NCI-H146 treated with DMSO at 0.1 percent for 48 hours (cell line): Measurements from ENCODE around the gene NAPSA.
"Not testable (repeated sequence)": the region's sequence is repeated elsewhere in the genome, so short reads cannot be mapped to it uniquely, and the experiment has no call there.

Experiments used
- DNase-seq: peaks from one replicate; lab custom pipeline; 2025; ENCODE audit not compliant: unreplicated experiment; lab: John Stamatoyannopoulos, UW

NAPSA gene

GRCh38 chr19:50365434-50366306 lies at the start of gene NAPSA:
Gene NAPSA (minus strand): TSS chr19:50365639. CDS start chr19:50365621, 18 bp downstream.
- no peak for DNase-seq

GRCh38 chr19:50413531-50413930 lies 48.1 kb upstream of the NAPSA start:
- DNase-seq: no peak

GRCh38 chr19:50413096-50413495 lies 47.7 kb upstream of the NAPSA start:
- DNase-seq: no peak

DNA sequence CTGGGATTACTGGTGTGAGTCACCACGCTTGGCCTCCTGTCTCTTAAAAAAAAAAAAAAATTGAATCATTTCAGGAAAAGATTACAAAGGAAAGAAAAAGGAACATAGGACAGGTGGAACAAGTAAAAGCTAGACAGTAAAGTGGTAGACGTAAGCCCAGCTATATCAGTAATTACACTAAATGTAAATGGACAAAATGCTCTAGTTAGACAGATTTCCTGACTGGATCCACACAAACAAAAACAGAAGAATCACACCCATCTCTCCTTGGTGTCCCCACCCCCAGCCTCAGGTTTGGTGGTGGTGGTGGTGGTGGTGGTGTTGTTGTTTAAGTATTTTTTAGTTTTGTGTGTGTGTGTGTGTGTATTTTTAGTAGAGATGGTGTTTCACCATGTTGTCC lies 47.0 kb upstream of the NAPSA start:
- DNase-seq: no peak

- DNase-seq: no peak
Observed at GRCh38 chr19:50410109-50410508, 44.7 kb upstream of the NAPSA start.

DNA sequence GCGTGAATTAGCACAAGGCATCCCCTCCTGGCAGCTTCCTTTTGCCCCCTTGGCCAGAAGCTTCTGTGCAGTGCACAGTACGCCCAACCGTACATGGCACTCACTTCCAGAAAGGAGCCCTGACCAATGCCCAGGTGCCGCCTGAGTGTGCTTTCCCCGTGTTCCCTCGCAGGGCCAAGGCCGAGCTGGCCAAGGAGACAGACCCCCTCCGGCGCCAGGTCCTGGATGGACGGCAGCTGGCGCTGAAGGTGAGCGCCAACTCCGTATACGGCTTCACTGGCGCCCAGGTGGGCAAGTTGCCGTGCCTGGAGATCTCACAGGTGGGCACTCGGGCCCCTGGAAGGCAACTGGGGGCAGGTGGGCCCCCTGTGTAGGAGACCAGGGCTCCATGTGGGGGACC lies 43.9 kb upstream of the NAPSA start:
- DNase-seq: no peak

GRCh38 chr19:50406829-50407228 lies 41.4 kb upstream of the NAPSA start:
- no peak for DNase-seq

DNA sequence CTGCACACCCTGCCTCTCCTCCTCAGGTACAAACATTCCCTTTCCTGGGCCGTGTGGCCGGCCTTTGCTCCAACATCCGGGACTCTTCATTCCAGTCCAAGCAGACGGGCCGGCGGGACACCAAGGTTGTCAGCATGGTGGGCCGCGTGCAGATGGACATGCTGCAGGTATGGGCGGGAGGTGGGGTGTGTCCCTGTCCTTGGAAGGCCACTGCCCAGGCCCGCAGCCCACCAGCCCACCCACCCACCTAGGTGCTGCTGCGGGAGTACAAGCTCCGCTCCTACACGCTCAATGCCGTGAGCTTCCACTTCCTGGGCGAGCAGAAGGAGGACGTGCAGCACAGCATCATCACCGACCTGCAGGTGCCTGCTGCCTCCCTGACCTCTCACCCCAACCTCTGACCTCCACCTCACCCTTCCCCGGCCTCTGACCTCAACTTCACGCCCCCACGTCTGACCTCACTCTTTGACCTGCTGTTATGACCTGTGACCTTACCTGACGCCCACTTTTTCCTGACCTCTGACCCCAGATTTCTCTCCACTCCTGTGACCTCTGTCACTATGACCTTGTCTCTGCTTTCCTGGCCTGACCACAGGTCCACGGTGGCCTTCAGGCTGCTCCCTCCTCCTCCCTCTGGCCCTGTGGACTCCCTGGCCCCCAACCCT lies 40.8 kb upstream of the NAPSA start:
- DNase-seq: no peak

DNA sequence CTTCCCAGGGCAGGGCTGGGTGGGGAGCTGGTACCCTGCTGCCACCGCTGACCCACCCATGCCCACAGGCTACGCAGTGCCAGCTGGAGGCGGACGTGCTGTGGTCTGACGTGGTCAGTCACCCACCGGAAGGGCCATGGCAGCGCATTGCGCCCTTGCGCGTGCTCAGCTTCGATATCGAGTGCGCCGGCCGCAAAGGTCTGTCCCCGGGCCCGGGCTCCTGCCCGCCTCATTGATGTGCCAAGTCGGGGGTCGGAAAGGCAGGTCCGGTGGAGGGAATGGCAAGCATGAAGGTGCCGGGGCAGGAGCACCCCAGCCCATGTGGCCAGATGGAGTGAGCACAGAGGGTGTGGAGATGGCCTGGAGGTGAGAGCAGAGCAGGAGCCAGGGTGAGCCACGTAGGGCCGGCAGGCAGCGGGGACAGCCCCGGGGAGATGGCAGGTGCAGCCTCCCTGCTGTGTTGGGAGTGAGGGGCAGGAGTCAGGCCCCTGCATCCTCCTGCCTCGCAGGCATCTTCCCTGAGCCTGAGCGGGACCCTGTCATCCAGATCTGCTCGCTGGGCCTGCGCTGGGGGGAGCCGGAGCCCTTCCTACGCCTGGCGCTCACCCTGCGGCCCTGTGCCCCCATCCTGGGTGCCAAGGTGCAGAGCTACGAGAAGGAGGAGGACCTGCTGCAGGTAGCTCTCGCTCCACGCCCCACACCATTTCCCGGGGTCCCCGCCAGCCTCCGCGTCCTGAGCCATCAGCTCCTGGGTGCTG lies 37.3 kb upstream of the NAPSA start:
- DNase-seq: no peak

- no peak for DNase-seq
Observed at GRCh38 chr19:50401605-50402450, 36.4 kb upstream of the NAPSA start.

GRCh38 chr19:50399368-50399745 lies 33.9 kb upstream of the NAPSA start:
- no peak for DNase-seq

DNA sequence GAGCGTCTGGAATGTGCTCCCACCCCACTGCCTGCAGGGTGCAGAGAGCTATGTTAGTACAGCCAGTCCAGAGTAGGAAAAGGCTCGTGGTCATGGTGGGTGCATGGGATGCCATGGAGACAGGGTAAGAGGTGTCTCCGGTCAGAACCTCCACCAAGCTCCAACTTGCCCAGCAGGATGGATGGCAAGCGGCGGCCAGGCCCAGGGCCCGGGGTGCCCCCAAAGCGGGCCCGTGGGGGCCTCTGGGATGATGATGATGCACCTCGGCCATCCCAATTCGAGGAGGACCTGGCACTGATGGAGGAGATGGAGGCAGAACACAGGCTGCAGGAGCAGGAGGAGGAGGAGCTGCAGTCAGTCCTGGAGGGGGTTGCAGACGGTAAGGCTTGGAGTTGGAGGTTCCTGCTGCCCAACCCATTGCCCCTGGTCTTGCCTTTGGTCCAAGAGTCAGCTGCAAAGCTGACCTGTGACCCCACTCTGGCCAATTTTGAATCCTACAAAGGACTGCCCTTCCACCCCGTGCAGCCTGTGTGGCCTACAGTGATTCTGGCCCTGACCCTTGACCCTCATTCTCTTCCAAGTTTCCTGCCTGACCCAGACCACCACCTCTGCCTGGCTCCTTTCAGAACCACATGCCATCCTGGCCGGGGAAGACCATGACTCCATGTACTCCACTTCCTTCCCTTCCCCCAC lies 33.4 kb upstream of the NAPSA start:
- no peak for DNase-seq

- no peak for DNase-seq
Observed at GRCh38 chr19:50394017-50394416, 28.6 kb upstream of the NAPSA start.

DNA sequence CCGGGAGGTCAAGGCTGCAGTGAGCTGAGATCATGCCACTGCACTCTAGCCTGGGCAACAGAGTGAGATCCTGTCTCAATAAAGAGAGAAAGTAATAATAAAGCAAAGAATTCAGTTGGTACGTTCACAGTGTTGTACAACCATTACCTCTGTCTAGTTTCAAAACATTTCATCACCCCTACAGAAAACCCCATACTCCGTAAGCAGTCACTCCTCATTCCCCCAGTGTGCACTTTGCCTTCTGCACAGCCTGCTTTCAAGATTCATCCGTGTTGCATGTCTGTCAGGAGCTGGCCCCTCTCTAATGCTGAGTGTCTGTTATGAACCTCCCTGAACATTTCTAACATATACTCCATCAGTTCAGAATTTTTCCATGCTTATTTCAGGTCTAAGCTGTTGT lies 28.1 kb upstream of the NAPSA start:
- DNase-seq: no peak

- no peak for DNase-seq
Observed at GRCh38 chr19:50392759-50393158, 27.3 kb upstream of the NAPSA start.

GRCh38 chr19:50390952-50391351 lies 25.5 kb upstream of the NAPSA start:
- not testable (repeated sequence) for DNase-seq

DNA sequence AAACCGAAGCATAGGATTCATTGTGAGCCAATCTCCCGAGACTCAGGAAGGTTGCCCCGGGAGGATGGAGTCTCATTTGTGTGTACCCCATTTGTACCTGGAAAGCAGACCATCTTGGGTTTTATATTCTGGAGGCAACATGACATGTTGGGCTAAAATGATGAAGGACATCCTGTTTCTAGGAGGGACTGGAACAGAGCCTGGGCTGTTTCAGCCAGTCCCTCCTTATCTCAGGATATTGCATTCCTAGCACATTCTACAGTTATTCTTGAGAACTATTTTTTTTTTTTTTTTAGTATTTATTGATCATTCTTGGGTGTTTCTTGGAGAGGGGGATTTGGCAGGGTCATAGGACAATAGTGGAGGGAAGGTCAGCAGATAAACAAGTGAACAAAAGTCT lies 24.9 kb upstream of the NAPSA start:
- not testable (repeated sequence) for DNase-seq

GRCh38 chr19:50387868-50388245 lies 22.4 kb upstream of the NAPSA start:
- no peak for DNase-seq

GRCh38 chr19:50387176-50387867 lies 21.9 kb upstream of the NAPSA start:
- no peak for DNase-seq
